Activated gamma-delta T cell treated with Interleukin-2 at 50 U/mL for 16 hours (primary cell): ENCODE results near the gene ACP4.

Source experiments
- DNase-seq: peaks from one replicate; pipeline ENCODE4 v3.0.0-alpha.2; 2020

The ACP4 gene

DNA sequence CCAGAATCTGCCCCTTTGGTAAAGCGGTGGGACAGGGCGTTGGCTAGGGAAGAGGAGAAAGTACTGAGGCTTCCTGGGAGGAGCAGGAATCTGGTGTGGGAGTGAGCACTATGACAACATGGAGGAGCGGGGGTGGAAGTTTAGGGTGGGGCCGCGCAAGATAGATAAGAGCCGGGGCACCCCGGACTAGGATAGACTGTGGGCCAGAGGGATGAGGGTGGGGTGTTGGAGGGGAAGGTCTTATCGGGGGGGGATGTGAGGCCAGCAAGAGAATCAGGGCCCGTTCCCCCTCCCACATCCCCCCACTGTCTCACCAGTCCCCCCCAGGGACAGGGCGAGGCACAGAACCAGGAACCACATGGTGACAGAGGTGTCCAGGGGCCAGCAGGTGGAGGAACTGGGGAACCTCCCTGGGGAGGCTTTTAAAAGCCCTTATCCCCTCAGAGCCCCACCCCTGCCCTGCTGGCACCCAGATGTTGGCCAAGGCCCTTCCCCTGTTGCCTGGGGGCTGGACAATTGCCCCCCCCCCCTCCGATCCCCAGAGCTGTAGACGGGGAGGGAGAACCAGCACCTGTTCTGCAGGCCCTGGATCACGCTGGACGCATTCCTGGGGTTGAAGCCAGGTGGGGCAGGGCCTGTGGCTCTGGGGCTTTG is 33.3 kb downstream of the ACP4 start, which contains the start of gene KLK1:
Gene KLK1, minus strand, starts transcription at position 399 of the 654 bp plus-strand sequence. Its CDS starts 39 bp downstream, at position 360.
- no peak for DNase-seq

DNA sequence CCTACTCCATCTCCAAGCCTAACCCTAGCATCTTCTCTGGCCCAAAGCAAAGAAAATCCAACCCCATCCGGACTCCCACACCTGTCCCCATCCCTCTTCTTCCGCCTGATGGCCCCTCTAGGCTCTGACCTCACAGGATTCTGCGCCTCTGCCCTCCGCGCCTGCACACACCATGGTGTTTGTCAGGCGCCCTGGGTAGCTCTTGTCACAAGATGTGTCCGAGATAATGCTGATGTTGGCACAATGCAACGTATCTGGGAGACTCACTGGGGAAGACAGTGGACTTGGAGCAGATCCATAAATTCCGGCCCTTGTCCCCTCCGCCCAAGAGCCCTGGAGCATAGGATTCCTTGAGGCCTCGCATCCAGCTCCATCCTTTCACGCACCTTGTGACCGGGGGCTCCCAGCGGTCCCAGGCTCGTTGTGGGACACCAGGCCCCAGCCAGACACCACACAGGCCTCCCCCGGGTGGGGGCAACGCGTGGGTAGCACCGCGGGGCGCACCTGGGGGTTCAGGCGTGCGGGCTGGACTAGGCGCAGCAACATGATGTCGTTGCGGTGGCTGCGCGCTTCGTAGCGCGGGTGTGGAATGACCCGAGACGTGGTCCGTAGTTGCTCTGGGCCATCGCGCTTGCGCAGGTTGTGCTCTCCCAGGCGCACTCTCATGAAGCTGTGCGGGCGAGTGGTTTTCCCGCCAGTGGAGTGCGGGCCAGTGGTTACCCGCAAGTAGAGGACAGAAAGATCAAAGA is 36.5 kb downstream of the ACP4 start:
- DNase-seq, result no peak

DNA sequence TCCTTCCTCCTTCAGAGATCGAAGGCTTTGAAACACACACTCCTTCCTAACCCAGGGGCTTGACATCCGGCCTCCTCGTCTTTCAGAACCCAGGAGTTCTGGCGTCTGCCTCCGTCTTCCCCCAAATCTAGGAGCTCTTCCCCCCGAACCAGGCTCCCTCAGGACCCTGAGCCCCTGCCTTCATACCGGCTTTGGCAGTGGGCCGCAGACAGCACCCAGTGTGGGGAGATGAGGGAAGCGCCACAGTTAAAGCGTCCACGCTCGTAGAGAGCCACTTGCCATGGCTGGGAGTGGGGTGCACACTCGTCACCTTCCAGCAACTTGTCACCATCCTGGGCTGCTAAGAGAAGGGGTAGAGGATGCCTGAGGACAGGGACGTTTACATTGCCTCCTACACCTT is 37.3 kb downstream of the ACP4 start:
- DNase-seq, result no peak

GRCh38 chr19:50829801-50830200 is 39.6 kb downstream of the ACP4 start:
- no peak for DNase-seq

- no peak for DNase-seq
Measured at GRCh38 chr19:50830266-50831025, 40.2 kb downstream of the ACP4 start.

DNA sequence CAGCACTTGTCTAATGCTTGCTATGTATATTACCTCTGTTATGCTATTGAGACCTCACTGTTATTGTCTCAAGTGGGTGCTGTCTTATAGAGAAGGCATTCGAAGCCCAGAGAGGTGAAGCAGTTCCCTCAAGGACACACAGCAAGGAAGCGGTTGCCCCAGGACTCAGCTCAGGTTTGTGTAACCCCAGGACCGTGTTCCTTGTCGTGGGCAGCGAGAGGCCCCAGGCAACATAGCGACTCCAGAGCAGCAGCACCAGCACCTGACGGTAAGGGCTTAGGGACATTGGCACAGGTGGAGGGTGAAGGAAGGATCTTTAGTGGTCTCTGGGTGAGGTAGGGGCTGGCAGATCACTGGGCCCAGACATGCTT is 40.8 kb downstream of the ACP4 start:
- no peak for DNase-seq

- no peak for DNase-seq
Measured at GRCh38 chr19:50832666-50833065, 42.5 kb downstream of the ACP4 start.

DNA sequence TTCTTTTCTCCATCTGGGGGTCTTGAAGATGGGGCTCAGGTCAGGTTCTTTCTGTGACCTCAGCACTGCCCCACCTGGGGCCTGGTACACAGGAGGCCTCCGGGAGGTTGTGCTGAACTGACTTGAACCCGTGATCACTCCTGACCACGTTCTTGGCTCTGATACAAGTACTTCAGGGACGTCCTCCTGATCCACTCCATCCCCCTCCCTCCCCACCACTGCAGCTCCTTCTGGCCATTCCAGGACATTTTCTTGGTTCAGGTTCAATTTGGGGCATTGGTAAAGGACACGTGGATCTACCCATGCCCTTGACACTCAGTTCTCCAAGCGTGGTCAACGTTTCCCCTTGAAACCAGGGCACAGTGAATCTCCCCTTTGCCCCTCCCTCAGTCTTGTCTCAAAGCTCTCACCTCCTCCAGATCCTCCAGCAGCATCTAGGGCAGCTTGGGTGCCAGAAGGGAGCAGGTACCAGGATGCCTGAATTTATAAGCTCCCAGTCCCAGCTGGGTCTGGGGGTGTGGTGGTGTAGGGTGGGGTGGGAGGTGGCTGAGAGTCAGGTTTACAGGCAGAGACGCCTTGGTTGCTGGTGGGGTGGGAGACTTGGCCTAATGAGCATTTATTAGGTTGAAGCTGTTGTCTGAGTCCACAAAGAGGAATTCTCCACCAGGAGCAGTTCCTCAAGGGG is 43.0 kb downstream of the ACP4 start, which contains the start of gene KLK15:
Gene KLK15, minus strand, starts transcription at position 458 of the 685 bp plus-strand sequence. CDS start 2,082 bp downstream, outside the sequence.
- no peak for DNase-seq

DNA sequence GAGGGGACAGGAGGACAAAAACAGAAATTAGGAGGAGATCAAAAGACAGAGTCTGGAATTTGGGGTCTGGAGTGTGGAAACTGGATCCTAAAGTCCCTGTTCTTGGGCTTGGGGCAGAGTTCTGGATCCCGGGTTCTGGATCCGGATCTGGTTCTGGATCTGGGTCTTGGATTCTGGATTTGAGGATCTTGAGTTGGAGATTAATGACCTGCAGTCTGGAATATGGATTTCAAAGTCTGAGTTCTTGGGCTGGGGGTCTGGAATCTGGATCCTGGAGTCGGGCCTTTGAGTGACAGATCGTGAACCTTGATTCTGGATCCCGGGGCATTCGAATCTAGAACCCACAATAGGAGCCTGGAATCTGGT is 43.6 kb downstream of the ACP4 start:
- no peak for DNase-seq

DNA sequence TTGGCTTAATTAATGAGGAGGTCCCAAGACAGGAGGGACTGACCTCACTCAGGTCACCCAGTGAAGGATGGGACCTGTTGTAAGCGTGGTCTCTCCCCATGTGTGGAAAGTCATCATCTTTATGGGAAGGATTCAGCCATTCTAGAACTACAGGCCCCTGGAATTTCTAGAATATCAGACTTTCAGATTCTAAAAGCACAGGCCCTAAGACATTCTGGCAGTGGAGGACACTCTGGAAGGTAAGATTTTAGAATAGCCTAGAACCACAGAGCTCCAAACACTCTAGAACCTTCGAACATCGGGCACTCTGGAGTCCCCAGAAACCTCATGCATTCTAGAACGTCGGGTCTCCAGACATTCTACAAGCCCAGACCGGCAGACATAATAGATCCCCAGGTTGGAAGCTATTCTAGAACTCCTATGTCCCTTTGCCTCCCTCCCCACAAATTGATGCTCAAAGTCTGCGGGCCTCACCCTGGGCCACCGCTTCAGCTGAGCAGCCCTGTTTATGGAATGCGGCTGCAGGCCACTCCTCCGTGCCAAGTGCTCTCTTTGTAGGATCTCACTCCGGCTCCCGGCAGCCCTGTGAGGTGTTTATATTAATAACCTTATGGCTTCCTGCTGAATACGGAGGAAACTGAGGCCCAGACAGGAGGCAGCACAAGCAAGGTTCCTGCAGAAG is 45.0 kb downstream of the ACP4 start:
- no peak for DNase-seq

DNA sequence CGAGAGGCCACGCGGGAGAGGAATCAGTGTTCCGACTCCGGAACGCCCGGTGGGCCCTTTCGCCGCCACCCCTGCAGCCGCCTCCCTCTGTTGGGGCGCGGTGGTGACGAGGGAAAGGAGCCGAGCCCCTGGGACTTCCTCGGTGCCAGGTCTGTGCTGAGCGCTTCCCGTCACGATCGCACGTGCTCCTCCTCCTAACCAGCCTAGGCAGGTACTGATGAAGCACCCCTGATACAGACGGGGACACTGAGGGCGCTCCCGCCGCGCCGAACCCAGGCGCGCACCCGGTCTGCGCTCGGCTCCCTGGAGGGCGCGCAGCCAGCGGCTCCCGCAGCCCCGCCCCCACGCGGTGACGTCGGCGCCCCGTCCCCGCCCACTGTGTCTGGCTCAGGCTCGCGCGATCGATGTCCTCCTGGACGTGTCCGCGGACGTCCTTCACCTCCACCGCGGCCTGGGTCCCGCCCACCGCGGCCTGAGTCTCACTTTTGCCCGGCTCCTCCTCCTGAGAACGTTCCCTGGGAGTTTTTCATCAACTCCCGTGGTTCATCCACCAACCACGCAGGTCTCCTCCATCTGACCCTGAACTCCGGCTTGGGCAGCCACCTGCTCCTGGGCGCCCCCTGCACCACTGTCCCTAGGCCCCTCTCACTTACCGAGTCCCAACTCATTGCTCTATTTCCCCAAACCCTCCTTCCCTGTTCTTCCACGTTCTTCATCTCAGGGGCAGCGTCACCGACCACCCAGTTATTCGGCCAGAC is 45.7 kb downstream of the ACP4 start:
- DNase-seq, result peak; percentile 25

DNA sequence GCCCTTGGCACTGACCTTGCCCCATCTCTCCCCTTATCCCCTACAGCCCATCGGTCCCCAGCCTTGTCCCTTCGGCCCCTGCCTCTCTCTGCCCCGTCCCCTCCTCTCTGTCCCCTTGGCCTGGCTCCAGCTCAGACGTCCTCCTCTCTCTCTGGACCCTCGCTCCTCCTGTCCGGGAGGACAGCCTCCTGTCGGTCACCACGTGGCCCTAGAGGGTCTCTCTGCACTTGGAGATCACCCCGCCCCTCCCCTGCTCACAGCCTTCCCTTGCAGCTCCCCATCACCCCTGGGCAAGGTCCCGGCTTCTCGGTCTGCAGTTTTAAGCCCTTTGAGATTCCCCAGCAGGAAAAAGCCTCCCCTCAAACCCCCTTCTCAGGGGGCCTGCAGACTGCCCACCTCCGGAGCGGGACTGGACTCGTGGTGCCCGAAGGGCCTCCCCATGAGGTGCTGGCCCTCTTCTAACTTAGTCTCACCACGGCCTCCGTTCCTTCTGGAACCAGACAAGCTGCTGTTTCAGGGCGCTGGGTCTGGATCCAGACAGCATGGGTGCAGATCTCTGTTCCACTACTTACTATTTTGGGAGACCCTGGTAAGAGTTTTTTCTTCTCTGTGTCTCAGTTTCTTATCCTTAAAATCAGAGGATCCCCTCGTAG is 46.5 kb downstream of the ACP4 start:
- no peak for DNase-seq

GRCh38 chr19:50837300-50837699 is 47.1 kb downstream of the ACP4 start:
- no peak for DNase-seq

- no peak for DNase-seq
Measured at GRCh38 chr19:50838239-50838638, 48.0 kb downstream of the ACP4 start.

DNA sequence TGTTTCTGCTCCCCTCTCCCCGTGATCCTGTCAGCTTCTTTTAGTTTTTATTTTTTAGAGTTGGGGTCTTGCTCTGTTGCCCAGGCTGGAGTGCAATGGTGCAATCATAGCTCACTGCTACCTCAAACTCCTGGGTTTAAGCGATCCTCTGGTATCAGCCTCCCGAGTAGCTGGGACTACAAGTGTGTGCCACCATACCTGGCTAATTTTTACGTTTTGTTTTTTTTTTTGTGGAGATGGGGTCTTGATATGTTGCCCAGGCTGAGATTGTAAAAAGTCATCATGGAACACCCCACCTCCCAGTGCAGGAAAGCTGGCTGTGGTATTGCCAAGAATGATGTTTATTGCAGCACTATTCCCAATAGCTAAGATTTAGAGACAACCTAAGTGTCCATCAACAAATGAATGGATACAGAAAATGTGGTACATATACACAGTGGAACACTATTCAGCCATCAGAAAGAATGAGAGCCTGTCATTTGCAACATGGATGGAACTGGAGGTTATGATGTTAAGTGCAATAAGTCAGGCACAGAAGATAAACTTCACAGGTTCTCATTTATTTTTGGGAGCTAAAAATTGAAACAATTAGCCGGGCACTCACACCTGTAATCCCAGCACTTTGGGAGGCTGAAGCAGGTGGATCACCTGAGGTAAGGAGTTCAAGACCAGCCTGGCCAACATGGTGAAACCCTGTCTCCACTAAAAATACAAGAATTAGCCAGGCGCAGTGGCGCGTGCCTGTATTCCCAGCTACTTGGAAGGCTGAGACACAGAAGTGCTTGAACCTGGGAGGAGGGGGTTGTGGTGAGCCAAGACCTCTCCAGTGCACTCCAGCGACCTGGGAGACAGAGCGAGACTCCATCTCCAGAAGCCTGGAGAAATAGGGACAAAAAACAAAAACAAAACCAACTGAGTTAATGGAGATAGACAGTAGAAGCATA is 49.8 kb downstream of the ACP4 start:
- DNase-seq, result no peak

DNA sequence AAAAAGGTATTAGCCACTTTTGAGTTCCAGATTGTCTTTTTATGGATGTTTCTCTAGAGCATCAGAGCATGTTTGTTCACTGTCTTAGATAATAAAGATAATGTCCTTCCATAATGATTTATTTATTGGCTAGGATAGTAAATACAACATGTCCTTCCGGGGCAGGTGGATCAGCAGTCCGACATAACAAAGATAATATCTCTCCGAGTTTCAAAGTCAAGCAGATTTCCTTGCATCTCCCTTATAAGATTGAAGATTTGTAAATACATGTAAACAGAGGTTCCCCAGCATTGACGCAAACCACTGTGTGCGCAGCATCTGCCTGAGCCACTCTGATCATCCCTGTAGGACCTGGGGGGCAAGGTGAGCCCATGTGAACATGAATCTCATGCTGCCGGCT is 51.9 kb downstream of the ACP4 start:
- no peak for DNase-seq

DNA sequence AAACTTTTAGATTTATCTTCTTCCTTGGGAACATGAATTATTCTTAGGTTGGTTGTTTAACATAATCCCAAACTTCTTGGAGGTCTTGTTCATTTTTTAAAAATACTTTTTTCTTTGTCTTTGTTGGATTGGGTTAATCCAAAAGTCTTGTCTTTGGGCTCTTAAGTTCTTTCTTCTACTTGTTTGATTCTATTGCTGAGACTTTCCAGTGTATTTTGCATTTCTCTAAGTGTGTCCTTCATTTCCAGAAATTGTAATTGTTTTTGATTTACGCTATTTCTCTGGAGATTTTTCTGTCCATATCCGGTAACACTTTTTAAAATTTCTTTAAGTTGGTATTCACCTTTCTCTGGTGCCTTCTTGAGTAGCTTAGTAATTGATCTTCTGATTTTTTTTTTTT is 53.0 kb downstream of the ACP4 start:
- no peak for DNase-seq

- no peak for DNase-seq
Measured at GRCh38 chr19:50843701-50844221, 53.5 kb downstream of the ACP4 start.

- DNase-seq, result no peak
Measured at GRCh38 chr19:50844296-50844935, 54.2 kb downstream of the ACP4 start.
